Stimulated activated CD8-positive, alpha-beta memory T cell treated with anti-CD3 and anti-CD28 coated beads, Interleukin-7, amount 100 ng/mL, for 4 hours (primary cell): ENCODE measurements around the gene SOX5.
"Not testable (repeated sequence)": the region's sequence is repeated elsewhere in the genome, so short reads cannot be mapped to it uniquely, and the experiment has no call there.

Experiments
- DNase-seq, 2 donors: peaks; one replicate each; pipeline ENCODE4 v3.0.0-alpha.2; 2020; ENCODE audit warnings: low read depth in 2 of 2

Gene SOX5

DNA sequence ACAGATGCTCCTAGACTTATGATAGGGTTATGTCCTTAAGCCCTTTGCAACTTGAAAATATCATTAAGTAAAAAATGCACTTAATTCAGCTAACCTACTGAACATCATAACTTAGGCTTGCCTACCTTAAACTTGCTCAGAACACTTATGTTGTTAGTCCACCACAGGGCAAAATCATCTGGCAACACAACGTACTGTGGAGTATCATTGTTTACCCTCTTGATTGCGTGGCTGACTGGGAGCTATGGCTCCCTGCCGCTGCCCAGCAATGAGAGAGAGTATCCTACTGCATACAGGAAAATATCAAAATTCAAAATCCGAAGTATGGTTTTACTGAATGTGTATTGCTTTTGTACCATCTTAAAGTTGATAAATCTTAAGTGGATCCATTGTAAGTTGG lies 105.5 kb downstream of the SOX5 start:
- DNase-seq = no peak

DNA sequence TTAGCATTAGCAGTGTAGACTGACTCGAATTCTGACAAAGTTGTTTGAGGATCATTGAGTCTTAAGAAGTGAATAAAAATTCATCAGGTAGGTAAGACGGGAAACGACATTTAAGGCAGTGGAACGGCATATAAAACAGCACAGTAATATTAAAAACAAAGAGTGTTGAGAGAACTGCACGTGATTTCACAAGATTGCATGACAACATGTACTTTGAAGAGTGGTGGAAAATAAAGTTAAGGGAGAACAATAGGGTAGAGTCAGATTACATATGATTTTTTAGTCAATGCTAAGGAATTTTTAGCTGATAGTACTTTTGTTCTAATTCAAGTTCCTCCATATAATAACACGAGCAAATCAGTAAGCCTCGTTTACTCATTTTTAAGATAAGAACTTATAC lies 115.4 kb downstream of the SOX5 start:
- DNase-seq = no peak

DNA sequence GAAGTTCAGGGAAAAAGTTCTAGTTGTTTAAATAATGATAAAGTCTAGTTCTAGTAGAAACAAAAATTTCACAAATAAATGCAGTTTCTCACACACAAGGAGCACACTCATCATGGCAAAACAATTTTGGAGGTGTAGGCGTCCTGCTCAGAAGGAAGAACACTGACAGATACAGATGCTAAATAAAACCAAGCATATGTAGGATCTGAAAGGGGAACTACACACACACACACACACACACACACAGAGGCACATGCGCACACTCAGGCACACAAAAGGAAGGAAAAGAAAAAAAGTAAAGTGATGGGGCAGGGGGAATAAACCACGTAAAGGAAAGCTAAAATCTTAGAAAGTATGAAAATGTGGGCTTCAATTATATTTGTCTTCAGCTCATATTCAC lies 117.7 kb downstream of the SOX5 start:
- DNase-seq = no peak

DNA sequence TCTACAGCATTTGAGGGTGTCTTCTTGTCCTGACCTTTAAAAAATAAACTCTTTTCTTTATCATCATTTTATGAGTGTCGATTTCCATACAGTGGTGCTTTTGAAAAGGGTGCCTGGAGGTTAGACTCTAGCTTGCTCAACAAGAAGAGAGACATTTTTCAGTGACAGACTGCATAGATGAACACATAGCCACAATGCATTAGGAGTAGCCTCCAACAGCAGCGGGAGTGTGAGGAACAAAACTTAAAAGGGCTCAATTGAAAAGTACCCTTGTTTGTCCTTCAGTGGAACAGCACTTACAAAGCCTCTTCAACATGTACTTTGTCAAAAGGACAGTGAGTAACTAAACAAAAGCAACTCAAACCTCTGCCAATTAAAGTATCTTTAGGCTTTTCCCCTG lies 119.3 kb downstream of the SOX5 start:
- DNase-seq = no peak

DNA sequence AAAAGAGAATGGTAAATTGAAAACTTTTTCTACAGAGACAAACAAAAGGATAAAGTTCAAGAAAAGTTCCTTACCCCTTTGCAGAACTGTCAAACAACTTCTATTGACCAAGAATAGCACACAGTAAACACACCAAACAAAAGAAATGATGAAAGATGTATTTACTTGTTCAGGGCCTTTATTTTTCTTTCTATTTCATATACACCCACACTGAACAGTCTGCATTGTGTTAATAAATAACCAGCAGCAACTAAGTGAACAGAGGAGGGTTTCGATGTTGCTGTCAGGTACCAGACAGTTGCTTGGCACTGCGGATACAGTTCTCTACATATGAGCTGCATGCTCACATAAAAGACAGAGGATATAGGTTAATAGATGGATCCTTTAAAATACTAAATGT lies 122.1 kb downstream of the SOX5 start:
- no peak for DNase-seq

DNA sequence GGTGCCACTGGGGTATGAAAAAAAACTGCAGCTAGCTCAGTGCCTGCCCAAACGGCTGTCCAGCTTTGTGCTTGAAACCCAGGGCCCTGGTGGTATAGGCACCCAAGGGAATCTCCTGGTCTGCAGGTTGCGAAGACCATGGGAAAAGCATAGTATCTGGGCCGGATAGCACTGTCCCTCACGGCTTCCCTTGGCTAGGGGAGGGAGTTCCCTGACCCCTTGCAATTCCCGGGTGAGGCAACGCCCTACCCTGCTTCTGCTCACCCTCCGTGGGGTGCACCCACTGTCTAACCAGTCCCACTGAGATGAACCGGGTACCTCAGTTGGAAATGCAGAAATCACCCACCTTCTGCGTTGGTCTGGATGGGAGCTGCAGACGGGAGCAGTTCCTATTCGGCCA lies 124.3 kb downstream of the SOX5 start:
- DNase-seq = not testable (repeated sequence)

DNA sequence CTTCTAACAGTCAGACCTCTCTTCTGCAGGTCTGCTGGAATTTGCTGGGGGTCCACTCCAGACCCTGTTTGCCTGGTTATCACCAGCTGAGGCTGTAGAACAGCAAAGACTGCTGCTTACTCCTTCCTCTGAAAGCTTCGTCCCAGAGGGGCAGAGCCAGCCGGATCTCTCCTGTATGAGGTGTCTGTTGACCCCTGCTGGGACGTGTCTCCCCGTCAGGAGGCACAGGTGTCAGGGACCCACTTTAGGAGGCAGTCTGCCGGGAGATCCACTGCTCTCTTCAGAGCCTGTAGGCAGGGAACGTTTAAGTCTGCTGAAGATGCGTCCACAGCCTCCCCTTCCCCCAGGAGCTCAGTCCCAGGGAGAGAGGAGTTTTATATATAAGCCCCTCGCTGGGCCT lies 125.1 kb downstream of the SOX5 start:
- DNase-seq = no peak

DNA sequence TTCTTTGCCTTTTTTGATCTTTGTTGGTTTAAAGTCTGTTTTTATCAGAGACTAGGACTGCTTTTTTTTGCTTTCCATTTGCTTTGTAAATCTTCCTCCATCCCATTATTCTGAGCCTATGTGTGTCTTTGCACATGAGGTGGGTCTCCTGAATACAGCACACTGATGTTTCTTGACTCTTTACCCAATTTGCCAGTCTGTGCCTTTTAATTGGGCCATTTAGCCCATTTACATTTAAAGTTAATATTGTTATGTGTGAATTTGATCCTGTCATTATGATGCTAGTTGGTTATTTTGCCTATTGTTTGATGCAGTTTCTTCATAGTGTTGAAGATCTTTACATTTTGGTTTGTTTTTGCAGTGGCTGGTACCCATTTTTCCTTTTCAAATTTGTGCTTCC lies 126.6 kb downstream of the SOX5 start:
- DNase-seq = not testable (repeated sequence)

DNA sequence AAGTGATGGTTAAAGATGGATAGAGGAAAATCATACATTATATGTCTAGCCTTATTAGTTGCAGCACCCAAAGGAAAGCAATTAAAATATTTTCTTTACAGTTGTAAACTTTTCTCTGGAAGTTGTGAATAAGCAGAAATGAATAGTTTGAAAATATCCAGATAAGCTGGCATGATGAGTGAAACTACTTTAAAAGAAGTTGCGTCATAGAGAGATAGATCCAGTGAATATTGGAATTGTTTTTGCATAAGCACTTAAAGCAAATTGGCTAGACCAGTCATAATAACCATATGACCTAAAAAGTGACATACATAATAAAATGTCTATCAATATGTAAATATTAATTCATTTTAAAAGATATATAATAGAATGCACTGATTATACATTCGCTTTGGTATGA lies 132.1 kb downstream of the SOX5 start:
- no peak for DNase-seq

DNA sequence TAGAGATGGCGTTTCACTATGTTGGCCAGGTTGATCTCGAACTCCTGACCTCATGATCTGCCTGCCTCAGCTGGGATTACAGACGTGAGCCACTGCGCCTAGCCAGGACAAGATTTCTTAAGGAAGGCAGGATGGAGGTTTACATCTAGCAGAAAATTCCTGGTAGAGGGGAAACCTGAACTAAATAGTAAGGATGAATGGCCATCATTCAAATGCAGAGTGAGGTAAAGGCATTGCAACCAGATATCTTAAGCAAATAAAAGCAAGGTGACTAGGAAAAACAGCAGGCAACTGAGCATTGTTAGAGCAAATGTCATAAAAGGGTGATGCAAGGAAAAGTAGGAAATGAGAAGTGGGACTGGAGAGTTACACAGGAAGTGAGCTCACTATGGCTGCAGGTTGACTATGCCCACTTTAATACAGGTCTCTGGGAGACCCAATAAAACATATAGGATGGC lies 133.0 kb downstream of the SOX5 start:
- DNase-seq = no peak

DNA sequence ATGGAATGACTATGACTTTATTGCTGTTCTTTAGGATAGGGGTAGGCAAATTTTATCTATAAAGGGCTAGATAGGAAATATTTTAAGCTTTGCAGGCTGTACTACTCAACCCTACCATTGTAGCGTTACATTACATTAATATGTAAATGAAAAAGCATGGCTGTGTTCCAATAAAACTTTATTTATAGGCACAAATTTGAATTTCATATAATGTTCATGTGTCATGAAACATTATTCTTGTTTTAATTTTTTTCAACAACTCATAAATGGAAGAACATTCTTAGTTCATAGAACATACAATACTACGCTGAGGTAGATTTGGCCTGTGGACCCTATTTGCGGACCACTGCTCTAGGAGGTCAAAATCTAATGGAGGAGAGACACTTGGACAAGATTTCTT lies 133.7 kb downstream of the SOX5 start:
- DNase-seq = no peak

DNA sequence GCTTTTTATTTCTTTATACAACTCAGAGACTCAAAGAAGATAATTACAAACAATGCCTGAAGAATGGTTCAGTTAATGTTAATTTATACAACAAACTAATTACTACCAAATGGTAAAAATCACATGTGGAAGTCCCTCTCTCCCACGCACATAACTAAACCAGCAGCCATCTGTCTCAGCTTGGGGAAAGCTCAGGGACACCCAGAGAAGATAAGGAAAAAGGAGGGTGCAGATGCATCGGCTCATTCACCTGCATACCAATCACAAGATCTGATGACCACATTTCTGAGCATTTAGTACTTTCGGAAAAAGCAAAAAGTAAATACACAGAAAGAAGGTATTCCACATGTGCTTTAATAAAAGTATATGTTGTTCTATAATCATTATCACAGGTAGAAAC lies 136.3 kb downstream of the SOX5 start:
- DNase-seq = no peak

DNA sequence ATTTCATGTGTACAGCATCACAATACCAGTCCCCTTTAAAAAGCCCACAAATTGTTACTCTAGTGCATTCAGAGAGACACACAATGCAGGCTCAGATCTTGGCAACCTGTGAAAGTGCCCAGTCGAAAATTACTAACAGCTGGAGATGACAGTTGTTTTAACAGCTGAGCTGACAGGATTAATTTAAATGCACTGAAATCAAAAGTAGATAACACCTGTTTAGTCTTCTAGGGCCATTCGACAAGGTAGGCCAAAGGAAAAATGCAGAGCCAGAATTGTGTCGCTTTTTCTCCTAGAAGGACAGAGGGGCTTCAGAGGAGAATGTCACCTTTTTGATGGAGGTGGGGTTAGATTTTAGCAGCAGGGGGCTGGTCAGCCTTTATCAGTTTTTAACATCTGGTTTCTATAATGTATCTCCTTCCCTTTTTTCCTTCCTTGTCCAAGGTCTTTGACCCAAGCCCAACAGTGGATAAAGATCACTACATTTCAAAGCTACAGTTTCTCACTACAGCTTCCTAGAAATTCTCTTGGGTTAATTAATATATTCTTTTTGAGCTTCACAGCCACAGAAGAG lies 139.1 kb downstream of the SOX5 start:
- no peak for DNase-seq

DNA sequence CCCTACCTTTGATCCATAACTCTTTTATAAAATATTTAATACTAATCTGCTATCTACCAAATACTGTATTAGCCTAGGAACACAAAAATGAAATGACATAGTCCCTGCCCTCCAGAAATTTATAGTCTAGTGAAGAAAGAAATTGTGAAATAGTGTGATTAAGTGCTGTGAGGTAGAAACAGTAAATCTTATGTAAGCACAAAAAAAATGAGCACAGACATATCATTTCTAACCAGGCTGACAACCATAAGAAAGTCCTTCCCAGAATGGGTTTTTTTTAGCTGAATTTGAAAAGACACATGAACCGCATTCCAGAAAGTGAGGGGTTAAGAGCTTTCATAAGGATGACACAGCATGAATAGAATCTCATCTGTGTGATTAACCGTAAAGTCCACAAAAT lies 145.9 kb downstream of the SOX5 start:
- DNase-seq = no peak

DNA sequence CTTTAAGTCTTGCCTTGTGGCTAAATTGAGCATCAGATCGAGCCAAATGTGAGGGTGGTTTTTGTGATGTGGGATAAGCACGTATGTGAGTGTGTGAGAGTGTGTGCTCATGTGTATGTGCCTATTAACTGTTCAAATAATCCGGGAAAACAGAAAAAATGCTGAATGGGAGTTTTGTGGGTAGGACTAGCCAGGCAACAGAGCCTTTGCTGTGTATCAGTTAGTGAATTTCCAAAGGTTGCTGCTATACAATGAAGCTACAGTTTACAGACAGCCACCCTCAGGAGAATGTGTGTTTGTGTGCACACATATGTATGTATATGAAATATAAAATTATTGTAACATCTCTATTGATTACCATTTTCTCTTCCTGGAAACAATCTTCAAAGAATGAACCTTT lies 154.0 kb downstream of the SOX5 start:
- DNase-seq = no peak

DNA sequence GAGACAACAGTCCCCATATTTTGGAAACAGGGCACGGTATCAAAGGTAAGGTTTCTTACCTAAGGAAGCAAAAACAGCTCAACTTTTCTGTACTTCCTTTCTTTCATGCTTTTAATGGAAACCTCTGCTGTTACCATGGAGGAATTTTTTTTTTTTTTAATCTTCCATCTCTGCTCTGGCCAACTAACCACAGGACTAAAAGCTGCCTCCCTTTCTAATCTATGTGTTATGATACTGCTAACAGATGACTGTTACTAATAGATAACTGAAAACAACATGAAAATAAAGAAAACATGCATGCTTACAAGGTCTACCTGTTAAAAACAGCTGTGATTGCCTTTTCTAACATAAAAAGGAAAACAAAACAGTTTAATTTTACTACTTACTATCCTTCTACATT lies 168.4 kb downstream of the SOX5 start:
- no peak for DNase-seq

DNA sequence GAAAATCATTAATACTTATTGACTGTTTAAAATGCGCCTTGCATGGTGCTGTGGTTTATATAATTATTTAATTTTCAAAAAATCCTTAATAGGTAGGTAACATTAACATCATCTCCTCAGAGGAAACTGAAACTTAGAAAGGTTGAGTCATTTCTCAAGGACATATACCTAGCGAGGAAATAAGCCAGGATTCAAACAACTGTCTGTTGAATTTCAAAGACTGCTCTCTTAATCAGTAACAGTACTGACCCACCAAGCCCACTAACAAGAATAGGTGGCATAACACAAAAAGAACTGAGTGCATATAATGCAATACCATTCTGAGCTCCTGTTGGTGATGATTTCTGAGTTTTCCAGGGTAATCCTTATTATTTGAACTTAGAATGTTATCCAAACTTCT lies 174.3 kb downstream of the SOX5 start:
- no peak for DNase-seq

DNA sequence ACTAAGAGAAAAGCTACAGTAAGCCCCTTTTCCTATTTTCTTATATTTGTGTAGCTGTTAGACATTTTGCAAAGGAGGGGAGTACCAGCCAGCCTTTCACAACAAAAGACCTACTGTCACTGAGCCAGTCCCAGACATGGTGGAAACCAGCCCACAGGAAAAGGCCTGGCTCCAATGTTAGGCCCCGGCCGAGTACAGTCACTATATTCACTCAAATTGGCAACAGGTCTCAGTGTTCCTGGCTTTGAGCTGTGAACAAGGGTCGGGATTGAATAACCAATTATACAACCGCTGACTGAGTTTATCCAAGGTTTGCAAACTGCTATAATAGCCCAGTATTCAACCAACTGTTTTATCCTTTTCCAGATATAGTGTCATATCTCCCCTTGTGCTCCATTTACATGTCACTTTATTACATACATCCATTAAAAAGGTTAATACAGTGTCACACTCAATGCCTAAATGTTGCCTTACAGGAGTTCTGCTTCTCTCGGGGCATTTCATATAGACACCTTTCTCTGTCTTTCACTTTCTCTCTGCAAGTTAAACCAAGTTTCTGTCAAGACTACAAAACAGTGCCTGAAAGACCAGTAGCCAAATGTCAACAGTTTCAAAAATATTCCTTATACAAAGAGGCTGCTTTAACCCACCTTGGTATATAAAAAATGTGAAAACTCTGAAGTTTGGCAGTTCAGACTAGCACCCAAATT lies 178.1 kb downstream of the SOX5 start:
- no peak for DNase-seq

DNA sequence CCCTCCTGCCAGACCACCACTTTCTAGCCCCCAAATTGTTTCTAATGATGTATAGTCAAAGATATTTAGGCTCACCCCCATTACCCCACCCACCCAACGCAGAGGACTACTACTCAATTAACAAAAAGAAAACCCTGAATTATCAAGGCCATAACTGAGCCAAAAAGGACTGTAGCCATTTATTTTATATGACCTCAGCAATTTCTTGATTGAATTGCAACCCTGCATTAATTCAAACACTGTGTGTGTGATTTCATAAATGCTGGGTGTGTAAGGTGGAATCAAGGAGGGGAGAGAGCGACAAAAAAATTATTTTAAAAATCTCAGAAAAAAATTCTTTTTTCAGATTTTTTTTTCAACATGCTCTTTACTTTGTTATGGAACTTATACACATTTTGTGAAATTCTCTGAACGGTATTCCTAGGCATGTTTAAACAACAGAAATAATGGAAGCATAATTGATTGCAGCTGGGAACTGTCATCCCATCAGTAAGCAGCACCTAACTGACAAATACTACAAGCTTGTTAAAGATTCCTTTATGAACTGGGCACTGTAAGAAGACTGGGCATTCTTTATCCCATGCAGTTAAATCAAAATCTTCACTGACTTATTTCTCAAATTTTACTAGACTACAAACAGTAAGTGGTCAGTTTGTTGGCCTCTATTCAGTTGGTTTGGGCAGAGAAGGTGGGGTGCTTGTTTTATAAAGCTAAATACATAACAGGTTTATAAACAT lies 179.1 kb downstream of the SOX5 start:
- no peak for DNase-seq

DNA sequence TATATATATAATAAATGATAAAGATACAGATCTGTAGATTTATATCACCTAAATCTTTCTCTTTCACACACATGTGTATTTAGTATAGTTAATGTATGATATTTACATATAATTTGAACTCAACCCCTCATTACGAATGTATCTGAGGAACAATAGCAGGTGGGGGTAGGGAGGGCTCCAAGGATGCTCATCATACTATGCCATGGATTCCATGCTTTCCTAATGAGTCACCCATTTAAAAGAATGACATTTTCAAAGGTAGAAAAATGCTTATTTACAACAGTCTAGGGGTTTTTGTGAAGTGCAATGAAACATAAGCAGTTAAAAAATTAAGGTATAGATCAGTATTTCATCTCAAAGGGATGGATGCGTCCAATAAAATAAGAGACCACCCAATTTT lies 181.6 kb downstream of the SOX5 start:
- DNase-seq = no peak

DNA sequence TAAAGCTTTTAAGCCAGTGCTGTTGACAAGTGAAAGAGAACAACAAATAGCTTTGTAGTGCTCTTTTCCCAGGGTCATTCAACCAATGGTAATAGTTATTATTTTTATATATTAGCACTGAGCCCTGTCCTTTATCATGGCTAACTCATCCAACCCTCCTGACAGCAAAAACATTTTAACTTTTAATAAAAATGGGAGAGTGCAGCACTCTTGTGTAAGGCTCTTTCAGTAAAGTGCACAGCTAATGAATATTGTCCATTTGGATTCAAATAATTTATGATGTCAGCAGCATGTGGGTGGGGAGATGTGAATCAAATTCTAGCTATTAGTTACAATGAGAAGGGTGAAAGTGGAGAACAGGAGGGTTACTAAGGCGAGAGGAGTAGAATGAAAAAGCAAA lies 185.7 kb downstream of the SOX5 start:
- DNase-seq = no peak

DNA sequence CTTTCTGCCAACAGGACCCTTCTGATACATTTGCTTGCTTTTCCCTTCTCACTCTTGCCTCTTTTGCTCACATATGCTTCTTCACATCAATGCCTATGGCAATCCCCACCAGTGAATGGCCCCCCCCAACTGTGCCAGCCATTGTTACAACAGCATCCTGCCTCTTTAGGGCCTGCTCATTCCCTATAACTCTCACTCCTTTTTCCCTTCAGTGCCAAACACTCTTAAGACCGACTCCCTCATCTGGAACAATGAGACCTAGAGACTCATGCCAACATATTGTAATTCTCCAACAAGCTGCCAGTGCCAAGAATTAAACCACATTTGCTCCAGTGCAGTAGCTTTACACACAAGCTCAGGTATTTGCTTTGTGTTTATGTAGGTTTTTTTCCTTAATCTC lies 189.0 kb downstream of the SOX5 start:
- no peak for DNase-seq

DNA sequence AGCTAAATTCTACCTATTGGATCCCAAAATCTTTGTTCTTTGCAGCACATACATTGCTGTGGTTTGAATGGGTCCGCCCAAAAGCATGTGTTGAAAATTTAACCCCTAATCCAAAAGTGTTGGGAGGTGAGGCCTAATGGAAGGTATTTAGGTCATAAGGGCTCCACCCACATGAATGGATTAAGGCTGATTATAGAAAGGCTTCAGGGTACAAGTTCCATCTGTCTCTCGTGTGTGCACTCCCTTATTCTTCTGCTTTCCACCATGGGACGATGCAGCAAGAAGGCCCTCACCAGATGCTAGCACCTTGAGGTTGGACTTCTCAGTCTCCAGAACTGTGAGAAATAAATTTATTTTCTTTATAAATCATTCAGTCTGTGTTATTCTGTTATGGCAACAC lies 190.9 kb downstream of the SOX5 start:
- DNase-seq = no peak
